ENCODE measurements around the gene SLC33A1. TPM values are rescaled to one million over a fixed set of nuclear protein-coding genes. Genes with fewer than 3 reads are reported as not detected.

The SLC33A1 gene
- total and polyA plus RNA-seq, 2 of the 13 experiments (the other 11 are each of a cell fraction or from before 2014, with no cell fraction given) = 20.0 to 32.1 TPM

DNA sequence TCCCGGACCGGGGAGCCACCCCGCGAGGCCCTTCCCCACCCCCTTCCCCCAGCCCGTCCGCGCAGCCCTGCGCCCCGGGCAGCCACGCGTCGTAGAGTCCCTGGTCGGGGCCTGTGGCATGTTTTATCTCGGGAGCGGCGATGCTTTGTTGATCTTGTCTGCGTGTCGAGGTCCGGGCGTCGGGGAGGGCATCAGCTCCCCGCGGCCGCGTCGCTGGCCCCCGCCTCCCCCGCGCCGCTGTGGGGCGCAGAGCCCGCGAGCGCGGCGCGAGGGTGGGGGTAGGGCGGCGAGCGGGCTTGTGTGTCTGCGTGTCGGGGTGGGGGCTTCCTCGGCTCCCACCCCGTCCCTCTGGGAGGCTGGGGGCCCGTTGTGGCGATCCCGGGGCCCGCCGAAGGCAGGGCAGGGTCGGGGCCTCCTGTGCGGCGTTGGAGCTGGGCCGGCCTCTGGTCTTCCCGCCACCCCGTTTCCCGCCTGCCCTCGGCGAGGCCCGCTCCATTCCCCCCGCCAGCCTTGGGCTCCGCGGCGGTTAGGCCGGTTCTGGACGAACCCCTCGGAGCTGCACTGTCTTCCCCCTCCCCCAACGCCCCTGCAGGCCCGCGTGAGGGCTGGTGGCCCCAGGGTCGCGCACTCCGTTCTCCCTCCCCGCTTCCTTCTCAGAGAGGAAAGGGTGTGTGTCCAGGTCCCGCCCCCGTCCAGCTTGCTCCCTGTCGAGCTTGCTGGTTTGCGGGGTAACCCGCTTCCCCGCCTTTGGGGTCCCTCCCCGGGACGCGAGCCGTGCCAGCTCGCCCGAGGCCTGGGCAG, 16.9 kb upstream of the SLC33A1 start (continued):
- TF ChIP-seq HDAC2 (CRISPR knock-in tag; IDR thresholded peaks at IDR 0.05) = 0 out of 2 replicates have a peak, but pooled peaks have one; percentile 15
- TF ChIP-seq ZNF616 (CRISPR knock-in tag; IDR thresholded peaks at IDR 0.05; ENCODE audit: low read depth) = peak; percentile 18; the same call in 1 of the 2 replicates
- peak; percentile 82 for TF ChIP-seq TFDP2 (CRISPR knock-in tag; IDR thresholded peaks at IDR 0.05)
- no peak for TF ChIP-seq MXD3 (CRISPR knock-in tag; IDR thresholded peaks at IDR 0.05)
- TF ChIP-seq KAT8 (CRISPR knock-in tag; IDR thresholded peaks at IDR 0.05) = peak; percentile 14; the same call in 1 of the 2 replicates
- TF ChIP-seq ELK4 (CRISPR knock-in tag; IDR thresholded peaks at IDR 0.05; ENCODE audit: borderline replicate concordance) = no peak
- no peak for TF ChIP-seq NFE2 (CRISPR knock-in tag; IDR thresholded peaks at IDR 0.05)
- peak; percentile 58 for TF ChIP-seq KMT2B (CRISPR knock-in tag; IDR thresholded peaks at IDR 0.05)
- TF ChIP-seq, protein P1, sequence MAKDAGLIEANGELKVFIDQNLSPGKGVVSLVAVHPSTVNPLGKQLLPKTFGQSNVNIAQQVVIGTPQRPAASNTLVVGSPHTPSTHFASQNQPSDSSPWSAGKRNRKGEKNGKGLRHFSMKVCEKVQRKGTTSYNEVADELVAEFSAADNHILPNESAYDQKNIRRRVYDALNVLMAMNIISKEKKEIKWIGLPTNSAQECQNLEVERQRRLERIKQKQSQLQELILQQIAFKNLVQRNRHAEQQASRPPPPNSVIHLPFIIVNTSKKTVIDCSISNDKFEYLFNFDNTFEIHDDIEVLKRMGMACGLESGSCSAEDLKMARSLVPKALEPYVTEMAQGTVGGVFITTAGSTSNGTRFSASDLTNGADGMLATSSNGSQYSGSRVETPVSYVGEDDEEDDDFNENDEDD (CRISPR knock-in tag; IDR thresholded peaks at IDR 0.05; ENCODE audit: borderline replicate concordance) = peak; percentile 63; the same call in 1 of the 2 replicates
- TF ChIP-seq HBP1 (CRISPR knock-in tag; IDR thresholded peaks at IDR 0.05; ENCODE audit: low read depth) = no peak
- TF ChIP-seq MYNN (CRISPR knock-in tag; IDR thresholded peaks at IDR 0.05; ENCODE audit: low read depth) = no peak
- TF ChIP-seq STAT5B (CRISPR knock-in tag; IDR thresholded peaks at IDR 0.05) = no peak
- 0 out of 2 replicates have a peak, but pooled peaks have one; percentile 51 for TF ChIP-seq CC2D1A (CRISPR knock-in tag; IDR thresholded peaks at IDR 0.05)
- TF ChIP-seq RFX3 (CRISPR knock-in tag; IDR thresholded peaks at IDR 0.05) = no peak
- no peak for TF ChIP-seq ZNF660 (CRISPR knock-in tag; IDR thresholded peaks at IDR 0.05; ENCODE audit: borderline replicate concordance, low read depth)
- TF ChIP-seq ZGPAT (CRISPR knock-in tag; IDR thresholded peaks at IDR 0.05) = no peak
- TF ChIP-seq, protein P2, sequence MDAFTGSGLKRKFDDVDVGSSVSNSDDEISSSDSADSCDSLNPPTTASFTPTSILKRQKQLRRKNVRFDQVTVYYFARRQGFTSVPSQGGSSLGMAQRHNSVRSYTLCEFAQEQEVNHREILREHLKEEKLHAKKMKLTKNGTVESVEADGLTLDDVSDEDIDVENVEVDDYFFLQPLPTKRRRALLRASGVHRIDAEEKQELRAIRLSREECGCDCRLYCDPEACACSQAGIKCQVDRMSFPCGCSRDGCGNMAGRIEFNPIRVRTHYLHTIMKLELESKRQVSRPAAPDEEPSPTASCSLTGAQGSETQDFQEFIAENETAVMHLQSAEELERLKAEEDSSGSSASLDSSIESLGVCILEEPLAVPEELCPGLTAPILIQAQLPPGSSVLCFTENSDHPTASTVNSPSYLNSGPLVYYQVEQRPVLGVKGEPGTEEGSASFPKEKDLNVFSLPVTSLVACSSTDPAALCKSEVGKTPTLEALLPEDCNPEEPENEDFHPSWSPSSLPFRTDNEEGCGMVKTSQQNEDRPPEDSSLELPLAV (CRISPR knock-in tag; conservative IDR thresholded peaks at IDR 0.05; ENCODE audit: low read depth) = no peak; the same call in 1 of the 2 replicates
- no peak for TF ChIP-seq NFATC3 (CRISPR knock-in tag; IDR thresholded peaks at IDR 0.05)
